ENCODE measurements around the gene SURF1. TPM values are rescaled to one million over a fixed set of nuclear protein-coding genes. Genes with fewer than 3 reads are reported as not detected.
A peak's percentile ranks its signal among the peaks of the same experiment; 100 is the strongest.

Gene SURF1
- total RNA-seq, 1 donor from 2014 or later, result 43.9 TPM

- Histone ChIP-seq H3K4me3 (no peak overlapping the region), H3K27me3 (no peaks in the 10 kb centered on the region), H3K4me1 (peaks cover 17% of the 10 kb centered on the region), H3K27ac (no peak overlapping the region), H3K9me3 (no peaks in the 10 kb centered on the region), H3K36me3 (peaks cover 51% of the 10 kb centered on the region)
- intact Hi-C loops (cut with DNase I), result no loop called here
- no peak for ATAC-seq
- no peak for DNase-seq
- TF ChIP-seq CTCF (IDR thresholded peaks at IDR 0.05), result peak; percentile 13
Observed at GRCh38 chr9:133342570-133342969, 13.7 kb downstream of the SURF1 start.

GRCh38 chr9:133342069-133342406 is 14.2 kb downstream of the SURF1 start:
- H3K27me3 ChIP-seq, result no peaks in the 10 kb centered on the region
- ATAC-seq (no peak), DNase-seq (no peak)
- H3K4me1 ChIP-seq, result peaks cover 16% of the 10 kb centered on the region
- H3K27ac ChIP-seq, result peak overlapping the region; percentile 60
- no peak for TF ChIP-seq CTCF (IDR thresholded peaks at IDR 0.05)
- intact Hi-C loops (cut with DNase I), result no loop called here
- H3K36me3 ChIP-seq, result peaks cover 51% of the 10 kb centered on the region
- no peak overlapping the region for H3K4me3 ChIP-seq
- no peaks in the 10 kb centered on the region for H3K9me3 ChIP-seq

DNA sequence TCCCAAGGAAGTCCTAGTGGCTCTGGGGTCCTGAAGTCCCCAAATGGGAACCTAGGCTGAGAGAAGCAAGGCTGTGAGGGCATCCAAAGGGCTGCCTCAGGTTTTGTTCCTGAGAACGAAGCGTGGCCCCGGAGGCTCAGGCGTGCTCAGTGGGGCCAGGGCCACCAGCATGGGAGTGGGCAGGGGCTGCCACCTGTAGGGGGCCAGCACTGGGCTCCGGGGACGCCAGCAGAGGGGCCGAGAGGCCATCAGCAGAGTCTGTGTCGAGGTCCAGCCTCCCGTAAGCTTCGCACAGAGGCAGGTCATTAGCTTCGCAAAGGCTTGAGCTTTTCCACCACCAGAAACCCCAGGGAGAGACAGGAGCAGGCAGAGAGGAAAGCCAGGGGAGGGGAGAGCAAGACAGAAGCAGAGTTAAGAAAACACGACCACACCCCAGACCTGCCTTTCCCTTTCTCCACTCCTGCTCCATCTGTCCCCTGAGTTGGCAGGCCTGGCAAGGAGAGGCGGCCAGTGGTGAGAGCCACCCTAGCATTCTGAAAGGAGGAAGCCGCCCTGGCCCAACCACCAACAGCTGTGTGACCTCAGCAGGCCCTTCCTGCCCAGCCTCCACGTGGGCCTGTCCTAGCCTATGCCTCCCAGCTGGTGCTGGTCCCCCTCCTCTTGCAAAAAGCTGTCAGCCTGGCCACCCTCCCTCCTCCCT is 14.8 kb downstream of the SURF1 start:
- Histone ChIP-seq H3K9me3 (no peaks in the 10 kb centered on the region), H3K4me3 (peak overlapping the region; percentile 11), H3K36me3 (peaks cover 51% of the 10 kb centered on the region), H3K27ac (peak overlapping the region; percentile 60), H3K27me3 (no peaks in the 10 kb centered on the region), H3K4me1 (peaks cover 13% of the 10 kb centered on the region)
- peak; percentile 80 for DNase-seq
- no peak for TF ChIP-seq CTCF (IDR thresholded peaks at IDR 0.05)
- intact Hi-C loops (cut with DNase I), result no loop called here
- peak; percentile 83 for ATAC-seq

- TF ChIP-seq CTCF (IDR thresholded peaks at IDR 0.05), result no peak
- Histone ChIP-seq H3K27ac (peak overlapping the region; percentile 60), H3K9me3 (no peaks in the 10 kb centered on the region), H3K4me1 (peaks cover 11% of the 10 kb centered on the region), H3K36me3 (peaks cover 51% of the 10 kb centered on the region), H3K27me3 (no peaks in the 10 kb centered on the region), H3K4me3 (no peak overlapping the region)
- ATAC-seq, result no peak
- intact Hi-C loops (cut with DNase I), result no loop called here
- no peak for DNase-seq
Observed at GRCh38 chr9:133340916-133341315, 15.4 kb downstream of the SURF1 start.

DNA sequence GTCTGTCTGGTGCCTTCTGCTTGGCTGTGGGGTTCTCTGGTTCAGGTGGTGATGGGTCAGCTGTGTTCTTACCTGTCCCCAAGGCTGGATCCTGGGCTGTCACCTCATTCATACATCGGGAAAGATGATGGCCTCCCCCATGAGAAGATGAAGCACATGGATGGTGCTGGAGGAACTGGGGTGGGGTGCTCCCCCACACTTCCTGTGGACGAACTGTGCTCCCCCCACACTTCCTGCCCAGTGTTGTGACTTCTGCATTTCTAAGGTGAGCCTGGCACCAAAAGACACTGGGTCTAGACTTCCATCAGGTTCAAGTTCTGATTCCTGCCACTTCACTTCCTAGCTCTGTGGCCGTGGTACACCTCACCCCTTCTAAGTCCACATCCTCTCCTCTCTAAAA is 16.0 kb downstream of the SURF1 start:
- TF ChIP-seq CTCF (IDR thresholded peaks at IDR 0.05), result no peak
- Histone ChIP-seq H3K27me3 (no peaks in the 10 kb centered on the region), H3K9me3 (no peaks in the 10 kb centered on the region), H3K27ac (no peak overlapping the region), H3K4me1 (peaks cover 12% of the 10 kb centered on the region), H3K4me3 (no peak overlapping the region), H3K36me3 (peaks cover 45% of the 10 kb centered on the region)
- ATAC-seq (peak; percentile 11), DNase-seq (no peak)
- intact Hi-C loops (cut with DNase I), result no loop called here

GRCh38 chr9:133339641-133340040 is 16.6 kb downstream of the SURF1 start:
- DNase-seq (no peak), ATAC-seq (no peak)
- Histone ChIP-seq H3K4me3 (no peak overlapping the region), H3K27ac (no peak overlapping the region), H3K36me3 (peaks cover 40% of the 10 kb centered on the region), H3K4me1 (peaks cover 18% of the 10 kb centered on the region), H3K9me3 (no peaks in the 10 kb centered on the region), H3K27me3 (no peaks in the 10 kb centered on the region)
- TF ChIP-seq CTCF (IDR thresholded peaks at IDR 0.05), result no peak
- intact Hi-C loops (cut with DNase I), result loop anchor here (10.0 kb wide), 1 partner anchor 155 kb away; no protein-coding TSS in a partner anchor
